Measurements from ENCODE around the gene CNEP1R1. TPM values are rescaled to one million over a fixed set of nuclear protein-coding genes. Genes with fewer than 3 reads are reported as not detected.

CNEP1R1 gene
- total and polyA plus RNA-seq, 2 of the 8 experiments (the other 6 are each of a cell fraction or from before 2014, with no cell fraction given), result 10.6 to 13.6 TPM

DNA sequence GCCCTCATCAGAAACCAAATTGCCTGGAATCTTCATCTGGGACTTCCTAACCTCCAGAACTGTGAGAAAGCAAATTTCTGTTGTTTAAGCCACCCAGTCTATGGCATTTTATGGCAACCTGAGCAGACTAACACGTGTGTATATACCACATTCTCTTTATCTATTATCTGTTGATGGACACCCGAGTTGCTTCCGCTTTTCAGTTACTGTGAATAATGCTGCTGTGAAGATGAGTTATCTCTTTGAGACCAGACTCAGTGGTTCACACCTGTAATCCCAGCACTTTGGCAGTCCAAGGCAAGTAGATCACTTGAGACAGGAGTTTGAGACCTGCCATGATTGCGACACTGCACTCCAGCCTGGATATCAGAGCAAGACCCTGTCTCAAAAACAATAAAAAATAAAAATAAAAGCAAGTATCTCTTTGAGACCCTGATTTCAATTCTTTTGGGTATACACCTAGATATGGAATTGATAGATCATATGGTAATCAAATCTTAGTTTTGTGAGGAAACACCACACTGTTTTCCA, 27.2 kb upstream of the CNEP1R1 start:
- no peak overlapping the region for H2AFZ ChIP-seq (ENCODE audit: low read length)
- no peak overlapping the region for H3K9ac ChIP-seq (replicated peaks in 1 of 4; ENCODE audit: extremely low read depth in 1 of 4, low read depth in 3 of 4, low read length in 3 of 4)
- no peak overlapping the region for H4K91ac ChIP-seq (replicated peaks; ENCODE audit: insufficient read length, low read length)
- no peak overlapping the region for H3K27ac ChIP-seq (ENCODE audit: low read depth, low read length)
- ChIA-PET CTCF (ENCODE audit: partially characterized antibody) (interaction anchor here (2.2 kb wide), 1 partner anchor 10 kb away, joined by 6 read pairs; no protein-coding TSS in a partner anchor), POLR2A (ENCODE audit: partially characterized antibody) (no interaction called here)
- no peaks in the 10 kb centered on the region for H3K27me3 ChIP-seq (replicated peaks in 1 of 4; ENCODE audit: control insufficient read depth in 3 of 4, extremely low read depth in 1 of 4, insufficient read depth in 3 of 4, low read length in 3 of 4)
- no peak overlapping the region for H2BK15ac ChIP-seq (ENCODE audit: low read length)
- H3K4me1 ChIP-seq (replicated peaks in 1 of 4; ENCODE audit: control insufficient read depth in 3 of 4, insufficient read depth in 4 of 4, low read length in 3 of 4), result no peaks in the 10 kb centered on the region
- WGBS, 2 experiments (ENCODE audit: extremely low coverage in 1 of 2, insufficient coverage in 1 of 2, insufficient read length in 1 of 2, insufficient replicate concordance in 2 of 2, low coverage in 1 of 2, low lambda C conversion rate in 2 of 2, missing lambda C conversion rate in 1 of 2), result 86% methylated on average over 4 of the region's 4 CpGs; no CpG with 5 or more reads in 1 of the 2 experiments
- H4K20me1 ChIP-seq (replicated peaks in 1 of 2; ENCODE audit: control insufficient read depth in 1 of 2, insufficient read depth in 2 of 2, low read length in 2 of 2), result no peaks in the 10 kb centered on the region
- no peaks in the 10 kb centered on the region for H3K79me2 ChIP-seq (ENCODE audit: control insufficient read depth in 1 of 2, insufficient read depth in 2 of 2, low read length in 2 of 2)
- H2BK12ac ChIP-seq (ENCODE audit: low read depth, low read length), result no peak overlapping the region
- no peaks in the 10 kb centered on the region for H3K36me3 ChIP-seq (ENCODE audit: control insufficient read depth in 2 of 4, insufficient read depth in 4 of 4, low read length in 3 of 4)
- no peak overlapping the region for H2BK5ac ChIP-seq (ENCODE audit: low read depth, low read length)
- H3K18ac ChIP-seq (ENCODE audit: extremely low read depth, low read length), result no peak overlapping the region
- H3K9me3 ChIP-seq (ENCODE audit: insufficient read depth in 2 of 2, low read depth in 1 of 2, low read length in 1 of 2), result no peaks in the 10 kb centered on the region
- H3K4me2 ChIP-seq (ENCODE audit: insufficient read depth in 1 of 2, low read depth in 2 of 2, low read length in 2 of 2), result no peak overlapping the region
- no peak overlapping the region for H2BK20ac ChIP-seq (ENCODE audit: low read length)
- no peak for TF ChIP-seq SRF (IDR thresholded peaks at IDR 0.05; ENCODE audit: low read depth, low read length)
- no peak for TF ChIP-seq CTBP2 (IDR thresholded peaks at IDR 0.05; ENCODE audit: borderline replicate concordance, insufficient read depth, insufficient read length, low read length)
- peak; percentile 37; the same call in 1 of the 2 replicates for TF ChIP-seq CEBPB (IDR thresholded peaks at IDR 0.05; ENCODE audit: low read depth, low read length)
- no peak for TF ChIP-seq POLR2A (IDR thresholded peaks at IDR 0.05; ENCODE audit: control extremely low read depth in 1 of 2, low read depth in 2 of 2, low read length in 2 of 2)
- TF ChIP-seq KDM4A (IDR thresholded peaks at IDR 0.05; ENCODE audit: low read depth, low read length, severe bottlenecking), result no peak
- no peak overlapping the region for H3K4me3 ChIP-seq (ENCODE audit: extremely low read depth in 1 of 4, insufficient read depth in 2 of 4, low read depth in 3 of 4, low read length in 4 of 4)
- no peaks in the 10 kb centered on the region for H3K79me1 ChIP-seq (ENCODE audit: low read depth, low read length)
- no peak overlapping the region for H3K14ac ChIP-seq (ENCODE audit: insufficient read length)
- FAIRE-seq (no peak), DNase-seq (ENCODE audit: low read depth in 1 of 2, low spot score in 2 of 2) (no peak)
- no peaks in the 10 kb centered on the region for H3K23me2 ChIP-seq (ENCODE audit: low read depth, low read length)
- H3K23ac ChIP-seq (ENCODE audit: insufficient read length), result no peak overlapping the region
- H2AK5ac ChIP-seq (ENCODE audit: low read depth, low read length), result no peak overlapping the region
- H4K8ac ChIP-seq (ENCODE audit: extremely low read depth, insufficient read depth, low read length), result no peak overlapping the region
- no peak overlapping the region for H3K56ac ChIP-seq (replicated peaks; ENCODE audit: insufficient read length, low read depth, low read length)
- no peak overlapping the region for H4K5ac ChIP-seq (ENCODE audit: insufficient read length, low read depth, low read length)
- H3K4ac ChIP-seq (replicated peaks; ENCODE audit: insufficient read length, low read depth, low read length), result no peak overlapping the region
- H2BK120ac ChIP-seq (replicated peaks; ENCODE audit: low read depth, low read length), result no peak overlapping the region
